ENCODE data around the gene QRFP.

DNA sequence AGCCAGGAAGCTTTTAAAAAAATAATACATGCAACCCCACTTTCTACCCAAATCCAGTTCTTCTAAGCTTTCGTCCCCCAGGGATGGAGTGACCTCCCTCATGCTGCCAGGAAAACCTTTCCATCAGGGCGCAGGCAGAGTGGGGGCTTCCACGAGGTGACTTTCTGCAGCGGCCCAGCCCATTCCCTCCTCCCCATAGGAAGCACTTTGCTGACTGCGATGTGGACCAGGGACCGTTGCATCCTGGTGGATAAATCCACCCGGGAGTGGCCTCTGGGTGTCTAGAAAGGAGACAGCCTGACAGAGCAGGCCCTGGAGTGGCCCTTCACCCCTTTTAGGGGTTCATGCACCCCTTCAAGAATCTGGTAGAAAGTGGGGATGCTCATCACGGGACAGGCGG, 1.6 kb downstream of the QRFP start:
- TF ChIP-seq, protein P1, sequence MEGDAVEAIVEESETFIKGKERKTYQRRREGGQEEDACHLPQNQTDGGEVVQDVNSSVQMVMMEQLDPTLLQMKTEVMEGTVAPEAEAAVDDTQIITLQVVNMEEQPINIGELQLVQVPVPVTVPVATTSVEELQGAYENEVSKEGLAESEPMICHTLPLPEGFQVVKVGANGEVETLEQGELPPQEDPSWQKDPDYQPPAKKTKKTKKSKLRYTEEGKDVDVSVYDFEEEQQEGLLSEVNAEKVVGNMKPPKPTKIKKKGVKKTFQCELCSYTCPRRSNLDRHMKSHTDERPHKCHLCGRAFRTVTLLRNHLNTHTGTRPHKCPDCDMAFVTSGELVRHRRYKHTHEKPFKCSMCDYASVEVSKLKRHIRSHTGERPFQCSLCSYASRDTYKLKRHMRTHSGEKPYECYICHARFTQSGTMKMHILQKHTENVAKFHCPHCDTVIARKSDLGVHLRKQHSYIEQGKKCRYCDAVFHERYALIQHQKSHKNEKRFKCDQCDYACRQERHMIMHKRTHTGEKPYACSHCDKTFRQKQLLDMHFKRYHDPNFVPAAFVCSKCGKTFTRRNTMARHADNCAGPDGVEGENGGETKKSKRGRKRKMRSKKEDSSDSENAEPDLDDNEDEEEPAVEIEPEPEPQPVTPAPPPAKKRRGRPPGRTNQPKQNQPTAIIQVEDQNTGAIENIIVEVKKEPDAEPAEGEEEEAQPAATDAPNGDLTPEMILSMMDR (tag by site-specific recombination; IDR thresholded peaks at IDR 0.05): no peak
- no peak for TF ChIP-seq ZBTB10 (tag by site-specific recombination; IDR thresholded peaks at IDR 0.05)
- TF ChIP-seq ZNF324 (tag by site-specific recombination; IDR thresholded peaks at IDR 0.05): no peak
- TF ChIP-seq PBX3 (CRISPR knock-in tag; IDR thresholded peaks at IDR 0.05): no peak
- TF ChIP-seq, protein P2, sequence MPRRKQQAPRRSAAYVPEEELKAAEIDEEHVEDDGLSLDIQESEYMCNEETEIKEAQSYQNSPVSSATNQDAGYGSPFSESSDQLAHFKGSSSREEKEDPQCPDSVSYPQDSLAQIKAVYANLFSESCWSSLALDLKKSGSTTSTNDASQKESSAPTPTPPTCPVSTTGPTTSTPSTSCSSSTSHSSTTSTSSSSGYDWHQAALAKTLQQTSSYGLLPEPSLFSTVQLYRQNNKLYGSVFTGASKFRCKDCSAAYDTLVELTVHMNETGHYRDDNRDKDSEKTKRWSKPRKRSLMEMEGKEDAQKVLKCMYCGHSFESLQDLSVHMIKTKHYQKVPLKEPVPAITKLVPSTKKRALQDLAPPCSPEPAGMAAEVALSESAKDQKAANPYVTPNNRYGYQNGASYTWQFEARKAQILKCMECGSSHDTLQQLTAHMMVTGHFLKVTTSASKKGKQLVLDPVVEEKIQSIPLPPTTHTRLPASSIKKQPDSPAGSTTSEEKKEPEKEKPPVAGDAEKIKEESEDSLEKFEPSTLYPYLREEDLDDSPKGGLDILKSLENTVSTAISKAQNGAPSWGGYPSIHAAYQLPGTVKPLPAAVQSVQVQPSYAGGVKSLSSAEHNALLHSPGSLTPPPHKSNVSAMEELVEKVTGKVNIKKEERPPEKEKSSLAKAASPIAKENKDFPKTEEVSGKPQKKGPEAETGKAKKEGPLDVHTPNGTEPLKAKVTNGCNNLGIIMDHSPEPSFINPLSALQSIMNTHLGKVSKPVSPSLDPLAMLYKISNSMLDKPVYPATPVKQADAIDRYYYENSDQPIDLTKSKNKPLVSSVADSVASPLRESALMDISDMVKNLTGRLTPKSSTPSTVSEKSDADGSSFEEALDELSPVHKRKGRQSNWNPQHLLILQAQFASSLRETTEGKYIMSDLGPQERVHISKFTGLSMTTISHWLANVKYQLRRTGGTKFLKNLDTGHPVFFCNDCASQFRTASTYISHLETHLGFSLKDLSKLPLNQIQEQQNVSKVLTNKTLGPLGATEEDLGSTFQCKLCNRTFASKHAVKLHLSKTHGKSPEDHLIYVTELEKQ (tag by site-specific recombination; IDR thresholded peaks at IDR 0.05; ENCODE audit: borderline replicate concordance): no peak
- no peak for TF ChIP-seq ZNF174 (tag by site-specific recombination; IDR thresholded peaks at IDR 0.05)

Measured in HEK293 (cell line).